Muscle layer of duodenum (tissue), 2 donors: ENCODE data around the gene COL6A3.

Source experiments
- H3K27ac ChIP-seq: one replicate; pipeline ENCODE4 v1.7.0; 2013; ENCODE audit warnings: mild to moderate bottlenecking, low read length
- H3K27me3 ChIP-seq: one replicate; pipeline ENCODE4 v1.7.0; 2013; ENCODE audit warnings: low read depth, mild to moderate bottlenecking, control low read depth, low read length
- H3K36me3 ChIP-seq, 2 donors: one replicate each; pipeline ENCODE4 v1.7.0; 2013; ENCODE audit warnings: low read length in 2 of 2, control low read depth in 1 of 2, mild to moderate bottlenecking in 1 of 2; ENCODE audit not compliant: insufficient read depth in 2 of 2, control insufficient read depth in 1 of 2
- H3K4me1 ChIP-seq, 2 donors: one replicate each; pipeline ENCODE4 v1.7.0; 2013; ENCODE audit warnings: low read length in 2 of 2, mild to moderate bottlenecking in 2 of 2, control low read depth in 1 of 2, moderate library complexity in 1 of 2; ENCODE audit not compliant: insufficient read depth in 2 of 2, control insufficient read depth in 1 of 2
- H3K4me3 ChIP-seq, 2 donors: one replicate each; pipeline ENCODE4 v1.7.0; 2013; ENCODE audit warnings: low read length in 2 of 2, low read depth in 1 of 2, mild to moderate bottlenecking in 1 of 2
- H3K9me3 ChIP-seq, 2 donors: one replicate each; pipeline ENCODE4 v1.7.0; 2013; ENCODE audit warnings: low read length in 2 of 2, control low read depth in 1 of 2, mild to moderate bottlenecking in 1 of 2; ENCODE audit not compliant: control insufficient read depth in 1 of 2
- donor health status: healthy.

Gene COL6A3

GRCh38 chr2:237378650-237379049 is 35.3 kb downstream of the COL6A3 start:
- H3K4me1 ChIP-seq = peaks cover 0 to 9% of the 10 kb centered on the region in 2 donors
- H3K9me3 ChIP-seq = no peaks in the 10 kb centered on the region
- no peaks in the 10 kb centered on the region for H3K27me3 ChIP-seq
- H3K36me3 ChIP-seq = peaks cover 27 to 63% of the 10 kb centered on the region in 2 donors
- no peak overlapping the region for H3K4me3 ChIP-seq
- H3K27ac ChIP-seq = no peak overlapping the region

- Histone ChIP-seq H3K4me1 (peaks cover 0 to 10% of the 10 kb centered on the region in 2 donors), H3K9me3 (no peaks in the 10 kb centered on the region), H3K36me3 (peaks cover 26 to 78% of the 10 kb centered on the region in 2 donors), H3K27ac (no peak overlapping the region), H3K4me3 (no peak overlapping the region), H3K27me3 (no peaks in the 10 kb centered on the region)
Observed at GRCh38 chr2:237374284-237375060, 39.5 kb downstream of the COL6A3 start.

DNA sequence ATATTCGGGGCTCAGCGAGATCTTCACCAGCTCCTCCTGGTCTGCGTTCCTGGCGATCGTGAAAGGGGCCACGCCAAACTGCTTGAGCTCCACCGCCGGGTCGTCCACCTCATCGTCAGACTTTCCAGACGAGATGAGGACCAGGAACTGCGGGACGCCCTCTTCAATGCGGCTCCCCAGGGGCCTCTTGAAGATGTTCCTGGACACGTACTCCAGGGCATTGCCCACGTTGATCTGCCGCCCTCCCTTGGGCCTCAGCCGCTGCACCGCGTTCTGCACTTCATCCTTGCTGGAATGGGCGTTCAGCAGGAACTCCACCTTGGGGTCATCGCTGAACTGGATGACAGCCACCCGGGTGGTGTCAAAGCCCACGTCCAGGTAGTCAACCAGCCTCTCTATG is 42.1 kb downstream of the COL6A3 start:
- Histone ChIP-seq H3K36me3 (peaks cover 29 to 82% of the 10 kb centered on the region in 2 donors), H3K4me3 (no peak overlapping the region), H3K27me3 (no peaks in the 10 kb centered on the region), H3K27ac (no peak overlapping the region), H3K9me3 (no peaks in the 10 kb centered on the region), H3K4me1 (peaks cover 0 to 7% of the 10 kb centered on the region in 2 donors)

DNA sequence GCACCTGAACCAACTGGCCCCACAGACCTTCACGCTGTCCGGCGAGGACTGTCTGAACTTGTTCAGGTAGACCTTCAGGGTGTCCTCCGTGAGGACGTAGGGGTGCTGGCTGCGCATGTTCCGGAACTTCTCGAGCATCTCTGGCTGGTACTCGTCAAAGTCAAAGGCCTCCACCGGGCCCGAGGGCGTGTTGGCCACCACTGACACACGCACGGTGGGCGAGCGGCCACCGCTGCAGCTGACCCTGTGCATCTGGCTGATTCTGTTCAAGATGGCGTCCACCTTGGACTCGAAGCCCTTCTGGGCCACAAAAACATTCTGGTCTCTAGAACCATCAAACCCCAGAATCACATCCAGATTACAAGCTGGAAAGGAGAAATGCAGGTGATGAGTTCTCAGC is 48.3 kb downstream of the COL6A3 start:
- H3K36me3 ChIP-seq = peaks cover 44 to 65% of the 10 kb centered on the region in 2 donors

GRCh38 chr2:237364655-237365054 is 49.3 kb downstream of the COL6A3 start:
- H3K9me3 ChIP-seq = no peaks in the 10 kb centered on the region

More for the DNA sequence above, 48.3 kb downstream of the COL6A3 start:
- no peaks in the 10 kb centered on the region for H3K9me3 ChIP-seq
- H3K27ac ChIP-seq = no peak overlapping the region
- H3K27me3 ChIP-seq = no peaks in the 10 kb centered on the region
- peaks cover 0 to 26% of the 10 kb centered on the region in 2 donors for H3K4me1 ChIP-seq
- no peak overlapping the region for H3K4me3 ChIP-seq

GRCh38 chr2:237361194-237362004 is 52.6 kb downstream of the COL6A3 start:
- H3K4me1 ChIP-seq = peaks cover 0 to 48% of the 10 kb centered on the region in 2 donors
- H3K4me3 ChIP-seq = no peak overlapping the region
- peak overlapping the region; percentile 37 for H3K27ac ChIP-seq
- H3K36me3 ChIP-seq = peaks cover 63 to 76% of the 10 kb centered on the region in 2 donors
- H3K9me3 ChIP-seq = no peaks in the 10 kb centered on the region
- H3K27me3 ChIP-seq = no peaks in the 10 kb centered on the region

More at GRCh38 chr2:237364655-237365054, 49.3 kb downstream of the COL6A3 start:
- no peak overlapping the region for H3K4me3 ChIP-seq
- H3K36me3 ChIP-seq = peaks cover 52 to 73% of the 10 kb centered on the region in 2 donors
- peaks cover 0 to 36% of the 10 kb centered on the region in 2 donors for H3K4me1 ChIP-seq
- no peaks in the 10 kb centered on the region for H3K27me3 ChIP-seq
- H3K27ac ChIP-seq = no peak overlapping the region

GRCh38 chr2:237359894-237360780 is 53.8 kb downstream of the COL6A3 start:
- Histone ChIP-seq H3K4me3 (no peak overlapping the region), H3K9me3 (no peaks in the 10 kb centered on the region), H3K27ac (peak overlapping the region; percentile 28), H3K4me1 (peaks cover 0 to 53% of the 10 kb centered on the region in 2 donors), H3K27me3 (no peaks in the 10 kb centered on the region), H3K36me3 (peaks cover 61 to 73% of the 10 kb centered on the region in 2 donors)

- Histone ChIP-seq H3K4me3 (no peak overlapping the region), H3K4me1 (peaks cover 0 to 59% of the 10 kb centered on the region in 2 donors), H3K27ac (no peak overlapping the region), H3K9me3 (no peaks in the 10 kb centered on the region), H3K36me3 (peaks cover 62 to 73% of the 10 kb centered on the region in 2 donors), H3K27me3 (no peaks in the 10 kb centered on the region)
Observed at GRCh38 chr2:237359518-237359840, 54.5 kb downstream of the COL6A3 start.

DNA sequence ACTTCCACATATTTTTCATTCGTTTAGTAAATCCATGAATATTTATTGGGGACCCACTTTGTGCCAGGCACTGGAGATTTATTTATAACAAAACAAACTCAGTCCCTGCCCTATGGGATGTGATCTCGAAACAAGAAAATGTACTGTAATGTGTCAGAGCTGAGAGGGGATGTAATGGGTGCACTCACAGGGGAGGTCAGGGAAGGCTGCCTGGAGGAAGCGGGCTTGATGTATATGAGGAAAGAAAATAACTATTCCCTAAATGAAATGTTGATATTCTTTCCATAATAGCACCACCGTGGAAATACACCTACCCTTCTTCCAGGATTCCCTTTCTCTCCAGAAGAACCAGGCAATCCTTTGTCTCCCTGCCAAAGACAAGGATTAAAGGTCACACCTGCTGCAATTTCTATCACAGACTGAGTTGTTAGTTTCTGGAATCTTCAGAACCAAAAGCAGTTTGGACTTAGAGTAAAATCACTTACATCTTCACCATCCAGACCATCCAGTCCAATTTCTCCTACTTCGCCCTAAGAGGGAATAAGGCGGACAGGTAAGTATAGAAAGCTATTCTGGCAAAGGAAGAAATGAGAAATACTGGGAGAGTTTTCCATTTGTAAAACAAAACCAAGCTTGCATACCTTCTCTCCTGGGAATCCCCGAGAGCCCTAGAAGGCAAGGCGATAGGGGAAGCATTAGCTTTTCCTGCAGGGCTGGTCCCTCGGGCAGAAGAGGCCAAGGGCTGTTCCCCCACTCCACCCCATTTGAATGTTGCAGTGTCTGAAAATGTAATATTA is 55.0 kb downstream of the COL6A3 start:
- Histone ChIP-seq H3K9me3 (no peaks in the 10 kb centered on the region), H3K36me3 (peaks cover 60 to 68% of the 10 kb centered on the region in 2 donors), H3K27me3 (no peaks in the 10 kb centered on the region), H3K27ac (no peak overlapping the region), H3K4me1 (peaks cover 0 to 57% of the 10 kb centered on the region in 2 donors), H3K4me3 (no peak overlapping the region)

DNA sequence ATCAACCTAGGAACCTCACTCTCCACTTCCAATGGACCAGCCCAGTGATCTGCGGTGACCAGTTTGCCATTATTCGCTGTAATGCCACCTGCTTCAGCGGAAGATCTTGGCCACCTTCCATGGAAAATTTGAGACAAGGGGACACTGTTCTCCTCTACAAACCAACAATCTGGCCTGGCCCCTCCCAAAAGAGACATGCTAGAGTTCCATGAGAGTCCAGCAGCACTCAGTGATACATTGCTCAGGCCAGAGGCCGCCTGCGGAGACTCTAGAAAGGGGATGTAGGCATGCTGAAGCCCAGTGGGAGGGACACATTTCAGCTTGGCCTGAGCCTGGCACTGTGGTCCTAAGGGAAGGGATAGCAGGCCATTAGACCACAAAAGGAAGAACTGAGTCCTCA is 58.3 kb downstream of the COL6A3 start:
- H3K4me3 ChIP-seq = no peak overlapping the region
- no peaks in the 10 kb centered on the region for H3K9me3 ChIP-seq
- no peak overlapping the region for H3K27ac ChIP-seq
- H3K36me3 ChIP-seq = peaks cover 42 to 50% of the 10 kb centered on the region in 2 donors
- H3K27me3 ChIP-seq = no peaks in the 10 kb centered on the region
- peaks cover 0 to 50% of the 10 kb centered on the region in 2 donors for H3K4me1 ChIP-seq
